GM12864 (cell line): Measurements from ENCODE around the gene TSHB.

Source experiments
- DNase-seq: peaks from one replicate; pipeline ENCODE4 v3.0.0-alpha.2; 2011; ENCODE audit warnings: low read depth
- H3K4me3 ChIP-seq: 2 replicates; pipeline ENCODE4 v1.5.1; 2011; ENCODE audit warnings: mild to moderate bottlenecking, low read depth, low read length, control low read depth
- CTCF ChIP-seq: IDR thresholded peaks from 2 replicates; pipeline ENCODE4 v1.5.1; 2011; ENCODE audit warnings: low read depth, mild to moderate bottlenecking, moderate library complexity, low read length, control low read depth, inconsistent platforms; ENCODE audit errors: missing control alignments

The TSHB gene

GRCh38 chr1:115029526-115029925 lies at the start of gene TSHB:
TSS of gene TSHB (plus strand) at chr1:115029826. CDS start at chr1:115033363, 3,537 bp downstream.
- no peak within 1 kb of the TSS for H3K4me3 ChIP-seq
- DNase-seq = no peak
- no peak for TF ChIP-seq CTCF

GRCh38 chr1:114982251-114982650 lies 47.4 kb upstream of the TSHB start:
- DNase-seq = no peak
- no peak for TF ChIP-seq CTCF
- no peak overlapping the region for H3K4me3 ChIP-seq

GRCh38 chr1:114986286-114986685 lies 43.3 kb upstream of the TSHB start:
- no peak for DNase-seq
- H3K4me3 ChIP-seq = no peak overlapping the region
- TF ChIP-seq CTCF = no peak

- no peak for TF ChIP-seq CTCF
- no peak overlapping the region for H3K4me3 ChIP-seq
- DNase-seq = no peak
Measured at GRCh38 chr1:114988095-114988494, 41.5 kb upstream of the TSHB start.

GRCh38 chr1:114997510-114998289 lies 31.9 kb upstream of the TSHB start:
- H3K4me3 ChIP-seq = no peak overlapping the region
- no peak for TF ChIP-seq CTCF
- DNase-seq = no peak

GRCh38 chr1:115006191-115006590 lies 23.4 kb upstream of the TSHB start:
- DNase-seq = no peak
- TF ChIP-seq CTCF = no peak
- H3K4me3 ChIP-seq = no peak overlapping the region

GRCh38 chr1:115012006-115012405 lies 17.6 kb upstream of the TSHB start:
- H3K4me3 ChIP-seq = no peak overlapping the region
- TF ChIP-seq CTCF = no peak
- DNase-seq = no peak
